Right lobe of liver (tissue), 6 donors: ENCODE results near the gene CCKAR. TPM values are rescaled to one million over a fixed set of nuclear protein-coding genes. Genes with fewer than 3 reads are reported as not detected.

Source experiments
- ATAC-seq, 4 donors: fragments of 200-7000 bp; cut with Tn5 transposase; one replicate each; pipeline ENCODE4 v1.9.1; 2020; ENCODE audit warnings: mild to moderate bottlenecking in 4 of 4, moderate library complexity in 4 of 4
- DNase-seq, 3 donors: peaks; one replicate each; pipeline ENCODE4 v3.0.0-alpha.2; 2020
- H3K27ac ChIP-seq, 3 donors: fragments of 200-600 bp; one replicate each; pipeline ENCODE4 v1.8.0; 2022
- H3K27me3 ChIP-seq, 2 donors: fragments of 200-600 bp; one replicate each; pipeline ENCODE4 v1.8.0; 2022
- H3K36me3 ChIP-seq, 4 donors: fragments of 200-600 bp; sonication (generic) in 1 of 4; one replicate each; pipeline versions ENCODE4 v1.5.1 to v1.8.0; 2017 to 2022; ENCODE audit warnings: control low read depth in 1 of 4
- H3K4me1 ChIP-seq, 4 donors: fragments of 200-600 bp; sonication (generic) in 1 of 4; one replicate each; pipeline versions ENCODE4 v1.5.1 to v1.8.0; 2017 to 2022; ENCODE audit warnings: control low read depth in 1 of 4
- H3K4me3 ChIP-seq, 3 donors: fragments of 200-600 bp; one replicate each; pipeline ENCODE4 v1.8.0; 2022
- H3K9me3 ChIP-seq, 4 donors: fragments of 200-600 bp; sonication (generic) in 1 of 4; one replicate each; pipeline versions ENCODE4 v1.5.1 to v1.8.0; 2017 to 2022; ENCODE audit warnings: control low read depth in 1 of 4
- CTCF ChIP-seq, 4 donors: fragments of 200-600 bp in 3 of 4; fragments of 450-650 bp in 1 of 4; IDR thresholded peaks; one replicate each; pipeline versions ENCODE4 v1.5.1 to v1.8.0; 2016 to 2022; ENCODE audit warnings: antibody characterized with exemption in 4 of 4, mild to moderate bottlenecking in 2 of 4
- POLR2A ChIP-seq: fragments of 450-650 bp; IDR thresholded peaks from one replicate; pipeline ENCODE4 v1.6.1; 2017; ENCODE audit warnings: antibody characterized with exemption, mild to moderate bottlenecking
- whole genome bisulfite sequencing: methylation state at CpG from one replicate; pipeline ENCODE4 v1.1.6; 2018; ENCODE audit warnings: low coverage, low lambda C conversion rate; ENCODE audit not compliant: insufficient coverage; ENCODE audit errors: missing lambda C conversion rate; 5-methylcytosine and 5-hydroxymethylcytosine counted together
- intact Hi-C, 2 donors: fragments of 100-400 bp; cut with DNase I; formaldehyde crosslinking; loops; one replicate each; pipeline versions ENCODE4 v1.11.2 to v1.14.1; 2022
- total RNA-seq, 6 experiments: library from RNA; depleted of rRNA in 2 of 6; stranded (reverse); fragments of >200 nt in 2 of 6; fragmentation: NEBNext Ultra II Directional in 3 of 6; extraction: Animal tissue kit (Norgen Biotek cat#: 25700) in 3 of 6; gene quantifications; one replicate each; pipeline versions ENCODE4 v1.1.0 to v1.2.4, GENCODE V29; 2016 to 2023
- donor health status: DM: no; HTN: yes; CAD: no.
- donor health status: DM: no; HTN: no; CAD: no.
- donor health status: DM: no; HTN: no; CAD: no.
- donor health status: DM: no; HTN: yes; CAD: no.
- donor health status: DM: no; HTN: yes; CAD: no.

CCKAR gene
- total RNA-seq, 6 experiments from 2014 or later: not detected

- H3K4me3 ChIP-seq: no peak overlapping the region
- intact Hi-C loops: no loop called here
- H3K27me3 ChIP-seq: no peaks in the 10 kb centered on the region
- no peak for ATAC-seq
- H3K4me1 ChIP-seq: no peaks in the 10 kb centered on the region
- H3K36me3 ChIP-seq: no peaks in the 10 kb centered on the region
- no peak for DNase-seq
- WGBS: 67% methylated on average over 5 of the region's 7 CpGs
- H3K9me3 ChIP-seq: no peaks in the 10 kb centered on the region
- no peak overlapping the region for H3K27ac ChIP-seq
- TF ChIP-seq POLR2A (no peak), CTCF (IDR thresholded peaks at IDR 0.05) (no peak)
These were observed 30.6 kb upstream of the CCKAR start for GRCh38 chr4:26520728-26521450.

- ATAC-seq (no peak), DNase-seq (no peak)
- TF ChIP-seq POLR2A: no peak
- TF ChIP-seq CTCF (IDR thresholded peaks at IDR 0.05): no peak
- Histone ChIP-seq H3K4me1 (no peaks in the 10 kb centered on the region), H3K9me3 (no peaks in the 10 kb centered on the region), H3K36me3 (no peaks in the 10 kb centered on the region), H3K27me3 (no peaks in the 10 kb centered on the region), H3K4me3 (no peak overlapping the region), H3K27ac (no peak overlapping the region)
- no CpG with 5 or more reads among the region's 2 CpGs for WGBS
- intact Hi-C loops: no loop called here
These were observed 25.7 kb upstream of the CCKAR start for GRCh38 chr4:26515936-26516335.

GRCh38 chr4:26510334-26510964 is 20.2 kb upstream of the CCKAR start:
- intact Hi-C loops: no loop called here
- Histone ChIP-seq H3K36me3 (no peaks in the 10 kb centered on the region), H3K9me3 (no peaks in the 10 kb centered on the region)

GRCh38 chr4:26509681-26510333 is 19.5 kb upstream of the CCKAR start:
- no peak for TF ChIP-seq CTCF (IDR thresholded peaks at IDR 0.05)
- TF ChIP-seq POLR2A: no peak
- Histone ChIP-seq H3K27ac (no peak overlapping the region), H3K36me3 (no peaks in the 10 kb centered on the region), H3K9me3 (no peaks in the 10 kb centered on the region), H3K27me3 (no peaks in the 10 kb centered on the region), H3K4me1 (no peaks in the 10 kb centered on the region), H3K4me3 (no peak overlapping the region)
- no peak for ATAC-seq
- intact Hi-C loops: no loop called here
- 50% methylated on average over 3 of the region's 8 CpGs for WGBS
- DNase-seq: no peak

More at GRCh38 chr4:26510334-26510964, 20.2 kb upstream of the CCKAR start:
- no peak overlapping the region for H3K4me3 ChIP-seq
- H3K27ac ChIP-seq: no peak overlapping the region
- no peaks in the 10 kb centered on the region for H3K27me3 ChIP-seq
- WGBS: 44% methylated on average over 3 of the region's 4 CpGs
- DNase-seq (no peak), ATAC-seq (no peak)
- TF ChIP-seq POLR2A (no peak), CTCF (IDR thresholded peaks at IDR 0.05) (no peak)
- no peaks in the 10 kb centered on the region for H3K4me1 ChIP-seq
